Measurements from ENCODE around the gene ATXN7L1. TPM values are rescaled to one million over a fixed set of nuclear protein-coding genes. Genes with fewer than 3 reads are reported as not detected.
"Not testable (repeated sequence)": the region's sequence is repeated elsewhere in the genome, so short reads cannot be mapped to it uniquely, and the experiment has no call there.

ATXN7L1 gene
- total RNA-seq, 2 experiments from 2014 or later, result 0.59 TPM; not detected in 1

- intact Hi-C loops (cut with micrococcal nuclease; ENCODE audit: unreplicated experiment), result no loop called here
- no peaks in the 10 kb centered on the region for H3K79me2 ChIP-seq (ENCODE audit: insufficient read depth, low read depth, low read length)
- H3K4me2 ChIP-seq (ENCODE audit: low read length), result no peak overlapping the region
- H3K4me3 ChIP-seq (ENCODE audit: low read depth, low read length, poor library complexity, severe bottlenecking), result no peak overlapping the region
- POLR2A ChIA-PET, result interaction anchor here (0.6 to 1.2 kb wide), 3 partner anchors 10 to 151 kb away, joined by 3 to 4 read pairs (median 3); no protein-coding TSS in a partner anchor
- no peak overlapping the region for H3K27ac ChIP-seq (ENCODE audit: low read depth, low read length, poor library complexity, severe bottlenecking)
- TF ChIP-seq CTCF (conservative IDR thresholded peaks at IDR 0.05; ENCODE audit: low read length) (no peak), EZH2phosphoT487 (IDR thresholded peaks at IDR 0.05; ENCODE audit: borderline replicate concordance, low read depth, low read length) (no peak)
- H3K9me3 ChIP-seq (ENCODE audit: low read length), result no peaks in the 10 kb centered on the region
- H3K36me3 ChIP-seq (ENCODE audit: insufficient read depth, low read length), result no peaks in the 10 kb centered on the region
- H4K20me1 ChIP-seq (ENCODE audit: insufficient read depth, low read length), result no peaks in the 10 kb centered on the region
- H3K4me1 ChIP-seq (ENCODE audit: insufficient read depth, low read length, poor library complexity, severe bottlenecking), result no peaks in the 10 kb centered on the region
- CTCF ChIA-PET (ENCODE audit: unreplicated experiment), result no interaction called here
- no peak for DNase-seq (ENCODE audit: low spot score)
- no peaks in the 10 kb centered on the region for H3K9me2 ChIP-seq (ENCODE audit: insufficient read depth, low read length)
- no TSS peak for BruUV-seq (replicated peaks)
- H2AFZ ChIP-seq (ENCODE audit: low read length), result no peak overlapping the region
Measured at GRCh38 chr7:105886776-105887175, 10.4 kb upstream of the ATXN7L1 start.

- intact Hi-C loops (cut with micrococcal nuclease; ENCODE audit: unreplicated experiment), result no loop called here
- Histone ChIP-seq H3K4me3 (ENCODE audit: low read depth, low read length, poor library complexity, severe bottlenecking) (no peak overlapping the region), H3K27ac (ENCODE audit: low read depth, low read length, poor library complexity, severe bottlenecking) (no peak overlapping the region), H3K4me2 (ENCODE audit: low read length) (no peak overlapping the region), H3K9me3 (ENCODE audit: low read length) (no peaks in the 10 kb centered on the region), H3K36me3 (ENCODE audit: insufficient read depth, low read length) (no peaks in the 10 kb centered on the region), H3K79me2 (ENCODE audit: insufficient read depth, low read depth, low read length) (no peaks in the 10 kb centered on the region), H3K9me2 (ENCODE audit: insufficient read depth, low read length) (no peaks in the 10 kb centered on the region), H3K4me1 (ENCODE audit: insufficient read depth, low read length, poor library complexity, severe bottlenecking) (no peaks in the 10 kb centered on the region), H2AFZ (ENCODE audit: low read length) (no peak overlapping the region), H4K20me1 (ENCODE audit: insufficient read depth, low read length) (no peaks in the 10 kb centered on the region)
- ChIA-PET CTCF (ENCODE audit: unreplicated experiment) (no interaction called here), POLR2A (interaction anchor here (1.2 kb wide), 1 partner anchor 150 kb away, joined by 3 read pairs; no protein-coding TSS in a partner anchor)
- no peak for TF ChIP-seq CTCF (conservative IDR thresholded peaks at IDR 0.05; ENCODE audit: low read length)
- no peak for TF ChIP-seq EZH2phosphoT487 (IDR thresholded peaks at IDR 0.05; ENCODE audit: borderline replicate concordance, low read depth, low read length)
- DNase-seq (ENCODE audit: low spot score), result no peak
- no TSS peak for BruUV-seq (replicated peaks)
Measured at GRCh38 chr7:105885387-105886111, 9.2 kb upstream of the ATXN7L1 start.

GRCh38 chr7:105883179-105883578, 6.8 kb upstream of the ATXN7L1 start:
- CTCF ChIA-PET (ENCODE audit: unreplicated experiment); BruUV-seq (replicated peaks); intact Hi-C loops (cut with micrococcal nuclease; ENCODE audit: unreplicated experiment); H3K27ac ChIP-seq (ENCODE audit: low read depth, low read length, poor library complexity, severe bottlenecking); H3K4me2 ChIP-seq (ENCODE audit: low read length); H3K4me3 ChIP-seq (ENCODE audit: low read depth, low read length, poor library complexity, severe bottlenecking); H3K36me3 ChIP-seq (ENCODE audit: insufficient read depth, low read length); H2AFZ ChIP-seq (ENCODE audit: low read length); H4K20me1 ChIP-seq (ENCODE audit: insufficient read depth, low read length); DNase-seq (ENCODE audit: low spot score); H3K4me1 ChIP-seq (ENCODE audit: insufficient read depth, low read length, poor library complexity, severe bottlenecking); H3K79me2 ChIP-seq (ENCODE audit: insufficient read depth, low read depth, low read length); H3K9me3 ChIP-seq (ENCODE audit: low read length); H3K9me2 ChIP-seq (ENCODE audit: insufficient read depth, low read length): not testable (repeated sequence)
- POLR2A ChIA-PET, result interaction anchor here (0.5 to 1.7 kb wide), 3 partner anchors 10 to 660 kb away, joined by 3 to 7 read pairs (median 6); no protein-coding TSS in a partner anchor

Measured in OCI-LY7 (cell line).